Measurements from ENCODE around the gene ATP6V0E2.
"Not testable (repeated sequence)": the region's sequence is repeated elsewhere in the genome, so short reads cannot be mapped to it uniquely, and the experiment has no call there.

The ATP6V0E2 gene

GRCh38 chr7:149910219-149910618 lies 36.5 kb downstream of the ATP6V0E2 start:
- not testable (repeated sequence) for H3K27me3 ChIP-seq; H3K4me1 ChIP-seq; H3K9ac ChIP-seq; H3K27ac ChIP-seq; H3K4me2 ChIP-seq; H3K4me3 ChIP-seq; H4K20me1 ChIP-seq; H3K9me3 ChIP-seq (replicated peaks in 1 of 11); H3K36me3 ChIP-seq

GRCh38 chr7:149912126-149912525 lies 38.4 kb downstream of the ATP6V0E2 start:
- not testable (repeated sequence) for H3K9me3 ChIP-seq (replicated peaks in 1 of 11); H3K4me3 ChIP-seq; H3K9ac ChIP-seq; H3K4me1 ChIP-seq; H3K36me3 ChIP-seq; H3K4me2 ChIP-seq; H4K20me1 ChIP-seq; H3K27me3 ChIP-seq; H3K27ac ChIP-seq

- H3K4me3 ChIP-seq; H3K9ac ChIP-seq; H3K4me1 ChIP-seq; H3K9me3 ChIP-seq (replicated peaks in 1 of 11); H3K4me2 ChIP-seq; H3K27ac ChIP-seq; H4K20me1 ChIP-seq; H3K27me3 ChIP-seq; H3K36me3 ChIP-seq: not testable (repeated sequence)
Measured at GRCh38 chr7:149926414-149926813, 52.6 kb downstream of the ATP6V0E2 start.
